HEK293 (cell line): ENCODE data around the gene GALT.
"Not testable (repeated sequence)": the region's sequence is repeated elsewhere in the genome, so short reads cannot be mapped to it uniquely, and the experiment has no call there.

Experiments used
- CTCF ChIP-seq: fragments of 450-650 bp; formaldehyde crosslinking; IDR thresholded peaks from 2 replicates; pipeline ENCODE4 v1.5.1; 2016; ENCODE audit warnings: missing biosample characterization, missing genetic modification characterization
- YY1 ChIP-seq: fragments of 450-650 bp; formaldehyde crosslinking; IDR thresholded peaks from 2 replicates; pipeline ENCODE4 v1.5.1; 2018; ENCODE audit warnings: missing biosample characterization, missing genetic modification characterization
- ZNF214 ChIP-seq: fragments of 450-650 bp; formaldehyde crosslinking; IDR thresholded peaks from 2 replicates; pipeline ENCODE4 v1.5.1; 2017; ENCODE audit warnings: missing biosample characterization, mild to moderate bottlenecking, missing genetic modification characterization, borderline replicate concordance
- TF ChIP-seq, protein P1 (sequence below): fragments of 450-650 bp; IDR thresholded peaks from 2 replicates; pipeline ENCODE4 v1.5.1; 2018; ENCODE audit warnings: missing biosample characterization, mild to moderate bottlenecking, missing genetic modification characterization

DNA sequence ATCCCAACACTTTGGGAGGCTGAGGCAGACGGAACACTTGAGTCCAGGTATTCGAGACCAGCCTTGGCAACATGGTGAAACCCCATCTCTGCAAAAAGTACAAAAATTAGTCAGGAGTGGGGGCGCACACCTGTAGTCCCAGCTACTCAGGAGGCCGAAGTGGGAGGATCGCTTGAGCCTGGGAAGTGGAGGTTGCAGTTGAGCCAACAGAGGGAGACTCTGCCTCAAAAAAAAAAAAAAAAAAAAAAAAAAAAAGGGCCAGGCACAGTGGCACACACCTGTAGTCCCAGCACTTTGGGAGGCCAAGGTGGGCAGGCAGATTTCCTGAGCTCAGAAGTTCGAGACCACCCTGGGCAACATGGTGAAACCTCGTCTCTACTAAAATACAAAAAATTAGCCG lies 7.2 kb upstream of the GALT start:
- TF ChIP-seq YY1, CTCF, ZNF214 (tag by site-specific recombination): not testable (repeated sequence)
- TF ChIP-seq, protein P1, sequence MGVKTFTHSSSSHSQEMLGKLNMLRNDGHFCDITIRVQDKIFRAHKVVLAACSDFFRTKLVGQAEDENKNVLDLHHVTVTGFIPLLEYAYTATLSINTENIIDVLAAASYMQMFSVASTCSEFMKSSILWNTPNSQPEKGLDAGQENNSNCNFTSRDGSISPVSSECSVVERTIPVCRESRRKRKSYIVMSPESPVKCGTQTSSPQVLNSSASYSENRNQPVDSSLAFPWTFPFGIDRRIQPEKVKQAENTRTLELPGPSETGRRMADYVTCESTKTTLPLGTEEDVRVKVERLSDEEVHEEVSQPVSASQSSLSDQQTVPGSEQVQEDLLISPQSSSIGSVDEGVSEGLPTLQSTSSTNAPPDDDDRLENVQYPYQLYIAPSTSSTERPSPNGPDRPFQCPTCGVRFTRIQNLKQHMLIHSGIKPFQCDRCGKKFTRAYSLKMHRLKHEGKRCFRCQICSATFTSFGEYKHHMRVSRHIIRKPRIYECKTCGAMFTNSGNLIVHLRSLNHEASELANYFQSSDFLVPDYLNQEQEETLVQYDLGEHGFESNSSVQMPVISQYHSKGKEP (tag by site-specific recombination), result not testable (repeated sequence)
